Stomach (tissue), 9 donors: ENCODE results near the gene ARHGAP1. TPM values are rescaled to one million over a fixed set of nuclear protein-coding genes. Genes with fewer than 3 reads are reported as not detected.

Experiments
- DNase-seq, 2 donors: peaks; one replicate each; pipeline versions ENCODE4 v3.0.0 to v3.0.0-alpha.2; 2013 to 2019
- H3K27ac ChIP-seq, 5 donors: fragments of 200-600 bp in 4 of 5; sonication (generic) in 4 of 5; one replicate each; pipeline ENCODE4 v1.5.1; 2013 to 2019; ENCODE audit warnings: mild to moderate bottlenecking in 1 of 5, moderate library complexity in 1 of 5
- H3K27me3 ChIP-seq, 3 donors: fragments of 200-600 bp; sonication (generic); one replicate each; pipeline ENCODE4 v1.5.1; 2017 to 2019; ENCODE audit warnings: mixed run types in 1 of 3
- H3K36me3 ChIP-seq, 4 donors: fragments of 200-600 bp; sonication (generic); 1 replicate in 3 of 4; 2 replicates in 1 of 4; pipeline ENCODE4 v1.5.1; 2016 to 2019
- H3K4me1 ChIP-seq, 4 donors: fragments of 200-600 bp; sonication (generic); one replicate each; pipeline ENCODE4 v1.5.1; 2016 to 2019
- H3K4me3 ChIP-seq, 4 donors: fragments of 200-600 bp; sonication (generic) in 3 of 4; one replicate each; pipeline ENCODE4 v1.5.1; 2016 to 2019; ENCODE audit warnings: mild to moderate bottlenecking in 1 of 4
- H3K9me3 ChIP-seq, 4 donors: fragments of 200-600 bp; sonication (generic); one replicate each; pipeline ENCODE4 v1.5.1; 2016 to 2019
- EP300 ChIP-seq: sonication (generic); formaldehyde crosslinking; IDR thresholded peaks from one replicate; pipeline ENCODE4 v1.6.1; 2017; ENCODE audit warnings: antibody characterized with exemption
- POLR2A ChIP-seq, 4 donors: fragments of 450-650 bp; IDR thresholded peaks; one replicate each; pipeline ENCODE4 v1.6.1; 2016; ENCODE audit warnings: antibody characterized with exemption in 4 of 4, control low read depth in 2 of 4, mild to moderate bottlenecking in 1 of 4, moderate library complexity in 1 of 4
- POLR2AphosphoS5 ChIP-seq, 3 donors: sonication (generic); formaldehyde crosslinking; IDR thresholded peaks; one replicate each; pipeline ENCODE4 v1.6.1; 2016; ENCODE audit warnings: antibody characterized with exemption in 3 of 3
- WGBS, 5 donors: extraction: QIAGEN DNeasy Blood & Tissue Kit in 3 of 5; methylation state at CpG; one replicate each; pipeline versions ENCODE4 v1.1.5 to v1.1.7; 2013 to 2018; 5-methylcytosine and 5-hydroxymethylcytosine counted together
- intact Hi-C: fragments of 100-400 bp; cut with DNase I; formaldehyde crosslinking; loops from one replicate; pipeline ENCODE4 v1.15.1; 2023; ENCODE audit warnings: low total_unique reads
- polyA plus RNA-seq, 3 donors: library from polyadenylated mRNA; stranded (reverse); fragments of 200-250 nt; gene quantifications; one replicate each; pipeline ENCODE4 v1.2.3, GENCODE V29; 2013
- total RNA-seq, 5 donors: library from RNA; depleted of rRNA; stranded (reverse); fragments of >200 nt; gene quantifications; one replicate each; pipeline versions ENCODE4 v1.1.0 to v1.2.3, GENCODE V29; 2014 to 2016
- TF ChIP-seq, protein P1 (sequence below), 7 experiments: fragments of 450-650 bp in 4 of 7; fragments of 200-600 bp in 3 of 7; sonication (generic) in 3 of 7; IDR thresholded peaks; one replicate each; pipeline ENCODE4 v1.5.1; 2016 to 2019; ENCODE audit warnings: antibody characterized with exemption in 7 of 7, control low read depth in 2 of 7, mild to moderate bottlenecking in 1 of 7
- donor health status: healthy with polysubstance abuse.
- donor health status: Bipolar disorder and iron deficiency.
- donor health status: healthy.

ARHGAP1 gene
- total and polyA plus RNA-seq, 8 donors: 21.1 to 82.9 (median 31.3) TPM

DNA sequence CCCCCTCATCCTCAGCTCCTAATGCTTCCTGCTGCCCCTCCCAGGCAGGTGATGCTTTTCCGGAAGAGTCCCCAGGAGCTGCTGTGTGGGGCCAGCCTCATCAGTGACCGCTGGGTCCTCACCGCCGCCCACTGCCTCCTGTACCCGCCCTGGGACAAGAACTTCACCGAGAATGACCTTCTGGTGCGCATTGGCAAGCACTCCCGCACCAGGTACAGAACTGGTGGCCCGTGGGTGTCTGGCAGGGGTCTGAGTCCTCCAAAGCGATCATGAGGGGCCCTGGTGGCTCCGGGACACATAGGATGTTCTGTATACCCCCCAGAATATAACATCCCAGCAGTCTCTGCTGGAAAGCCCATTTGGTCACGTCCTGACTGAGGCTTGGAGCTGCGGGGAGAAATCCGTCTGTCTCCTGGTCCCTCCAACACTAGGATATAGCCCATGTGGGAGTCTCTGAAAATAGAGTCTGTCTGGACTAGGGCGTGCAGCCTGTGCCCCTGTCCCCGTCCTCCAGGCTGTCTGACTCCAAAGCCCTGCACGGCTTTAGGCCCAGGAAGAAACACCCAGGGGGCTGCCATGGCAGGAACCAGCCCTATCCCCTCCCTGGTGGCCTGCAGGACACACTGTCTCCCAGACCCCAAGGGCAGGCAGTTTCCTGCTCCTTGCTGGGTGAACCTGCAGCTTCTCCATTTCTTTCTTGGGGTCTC, 27.7 kb upstream of the ARHGAP1 start:
- no peaks in the 10 kb centered on the region for H3K4me1 ChIP-seq
- intact Hi-C loops: no loop called here
- no peaks in the 10 kb centered on the region for H3K9me3 ChIP-seq
- DNase-seq: no peak
- 87 to 95% (median 90%) methylated on average over 15 to 17 of the region's 17 CpGs for WGBS, 5 donors
- H3K4me3 ChIP-seq: no peak overlapping the region
- no peaks in the 10 kb centered on the region for H3K36me3 ChIP-seq
- H3K27ac ChIP-seq: no peak overlapping the region
- TF ChIP-seq EP300: no peak
- TF ChIP-seq POLR2A (IDR thresholded peaks at IDR 0.05): no peak
- TF ChIP-seq, protein P1, sequence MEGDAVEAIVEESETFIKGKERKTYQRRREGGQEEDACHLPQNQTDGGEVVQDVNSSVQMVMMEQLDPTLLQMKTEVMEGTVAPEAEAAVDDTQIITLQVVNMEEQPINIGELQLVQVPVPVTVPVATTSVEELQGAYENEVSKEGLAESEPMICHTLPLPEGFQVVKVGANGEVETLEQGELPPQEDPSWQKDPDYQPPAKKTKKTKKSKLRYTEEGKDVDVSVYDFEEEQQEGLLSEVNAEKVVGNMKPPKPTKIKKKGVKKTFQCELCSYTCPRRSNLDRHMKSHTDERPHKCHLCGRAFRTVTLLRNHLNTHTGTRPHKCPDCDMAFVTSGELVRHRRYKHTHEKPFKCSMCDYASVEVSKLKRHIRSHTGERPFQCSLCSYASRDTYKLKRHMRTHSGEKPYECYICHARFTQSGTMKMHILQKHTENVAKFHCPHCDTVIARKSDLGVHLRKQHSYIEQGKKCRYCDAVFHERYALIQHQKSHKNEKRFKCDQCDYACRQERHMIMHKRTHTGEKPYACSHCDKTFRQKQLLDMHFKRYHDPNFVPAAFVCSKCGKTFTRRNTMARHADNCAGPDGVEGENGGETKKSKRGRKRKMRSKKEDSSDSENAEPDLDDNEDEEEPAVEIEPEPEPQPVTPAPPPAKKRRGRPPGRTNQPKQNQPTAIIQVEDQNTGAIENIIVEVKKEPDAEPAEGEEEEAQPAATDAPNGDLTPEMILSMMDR (IDR thresholded peaks at IDR 0.05): no peak
- TF ChIP-seq POLR2AphosphoS5 (IDR thresholded peaks at IDR 0.05): no peak
- H3K27me3 ChIP-seq: no peaks in the 10 kb centered on the region

DNA sequence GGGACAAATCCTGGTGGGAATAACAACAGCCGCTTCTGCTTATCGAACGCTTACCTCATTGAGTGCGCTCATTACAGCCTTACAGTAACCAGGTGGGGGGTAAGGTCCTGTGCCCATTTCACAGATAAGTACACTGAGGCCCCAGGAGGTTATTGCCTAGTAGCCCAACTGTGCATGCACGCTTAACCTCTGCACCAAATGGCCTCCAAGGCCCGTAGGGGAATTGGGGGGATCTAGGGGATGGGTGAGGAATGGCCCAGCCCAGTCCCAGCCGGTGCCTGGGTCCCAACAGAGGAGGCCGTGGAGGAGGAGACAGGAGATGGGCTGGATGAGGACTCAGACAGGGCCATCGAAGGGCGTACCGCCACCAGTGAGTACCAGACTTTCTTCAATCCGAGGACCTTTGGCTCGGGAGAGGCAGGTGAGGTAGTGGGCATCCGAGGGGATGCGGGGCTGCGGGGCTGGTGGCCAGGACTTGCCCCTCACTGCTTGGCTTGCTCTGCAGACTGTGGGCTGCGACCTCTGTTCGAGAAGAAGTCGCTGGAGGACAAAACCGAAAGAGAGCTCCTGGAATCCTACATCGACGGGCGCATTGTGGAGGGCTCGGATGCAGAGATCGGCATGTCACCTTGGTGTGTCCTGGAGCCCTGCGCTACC, 25.9 kb upstream of the ARHGAP1 start:
- intact Hi-C loops: no loop called here
- no peak overlapping the region for H3K4me3 ChIP-seq
- no peaks in the 10 kb centered on the region for H3K36me3 ChIP-seq
- no peaks in the 10 kb centered on the region for H3K4me1 ChIP-seq
- WGBS, 5 donors: 91 to 97% (median 93%) methylated on average over 22 to 26 of the region's 26 CpGs
- no peaks in the 10 kb centered on the region for H3K27me3 ChIP-seq
- no peaks in the 10 kb centered on the region for H3K9me3 ChIP-seq
- no peak overlapping the region for H3K27ac ChIP-seq
- no peak for DNase-seq
- TF ChIP-seq POLR2A (IDR thresholded peaks at IDR 0.05): no peak
- TF ChIP-seq, protein P1 (IDR thresholded peaks at IDR 0.05): no peak
- TF ChIP-seq EP300: no peak
- TF ChIP-seq POLR2AphosphoS5 (IDR thresholded peaks at IDR 0.05): no peak

DNA sequence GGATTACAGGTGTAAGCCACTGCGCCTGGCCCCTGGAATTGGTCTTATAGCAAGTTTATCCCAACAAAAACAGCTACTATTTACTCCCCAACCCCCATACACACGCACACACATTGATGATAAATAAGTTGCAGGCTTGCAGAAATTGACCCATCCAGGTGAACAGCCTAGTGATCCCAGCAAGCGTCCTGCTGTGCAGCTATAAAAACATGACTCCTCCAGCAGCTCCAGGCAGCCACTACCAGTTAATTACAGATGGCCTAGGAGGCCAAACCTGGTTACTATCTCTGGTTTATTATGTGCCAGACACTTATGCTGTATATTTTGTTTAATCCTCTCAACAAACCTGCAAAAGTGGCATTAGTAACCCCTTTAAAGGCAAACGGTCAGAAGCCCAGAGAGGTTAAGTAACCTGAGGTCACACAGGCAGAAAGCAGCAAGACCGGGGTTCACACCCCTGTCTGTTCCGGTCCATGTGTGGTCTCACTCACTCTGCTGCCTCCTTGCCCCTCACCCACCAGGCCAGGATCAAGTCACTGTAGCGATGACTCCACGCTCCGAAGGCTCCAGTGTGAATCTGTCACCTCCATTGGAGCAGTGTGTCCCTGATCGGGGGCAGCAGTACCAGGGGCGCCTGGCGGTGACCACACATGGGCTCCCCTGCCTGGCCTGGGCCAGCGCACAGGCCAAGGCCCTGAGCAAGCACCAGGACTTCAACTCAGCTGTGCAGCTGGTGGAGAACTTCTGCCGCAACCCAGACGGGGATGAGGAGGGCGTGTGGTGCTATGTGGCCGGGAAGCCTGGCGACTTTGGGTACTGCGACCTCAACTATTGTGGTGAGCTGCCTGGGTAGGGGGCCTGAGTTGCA, 25.2 kb upstream of the ARHGAP1 start:
- TF ChIP-seq POLR2AphosphoS5 (IDR thresholded peaks at IDR 0.05): no peak
- no peak for TF ChIP-seq POLR2A (IDR thresholded peaks at IDR 0.05)
- TF ChIP-seq, protein P1 (IDR thresholded peaks at IDR 0.05): no peak
- no peak for TF ChIP-seq EP300
- no peak overlapping the region for H3K27ac ChIP-seq
- no peaks in the 10 kb centered on the region for H3K27me3 ChIP-seq
- H3K4me1 ChIP-seq: no peaks in the 10 kb centered on the region
- intact Hi-C loops: no loop called here
- H3K4me3 ChIP-seq: no peak overlapping the region
- no peak for DNase-seq
- no peaks in the 10 kb centered on the region for H3K9me3 ChIP-seq
- WGBS, 5 donors: 85 to 91% (median 89%) methylated on average over 16 to 19 of the region's 19 CpGs
- H3K36me3 ChIP-seq: no peaks in the 10 kb centered on the region

DNA sequence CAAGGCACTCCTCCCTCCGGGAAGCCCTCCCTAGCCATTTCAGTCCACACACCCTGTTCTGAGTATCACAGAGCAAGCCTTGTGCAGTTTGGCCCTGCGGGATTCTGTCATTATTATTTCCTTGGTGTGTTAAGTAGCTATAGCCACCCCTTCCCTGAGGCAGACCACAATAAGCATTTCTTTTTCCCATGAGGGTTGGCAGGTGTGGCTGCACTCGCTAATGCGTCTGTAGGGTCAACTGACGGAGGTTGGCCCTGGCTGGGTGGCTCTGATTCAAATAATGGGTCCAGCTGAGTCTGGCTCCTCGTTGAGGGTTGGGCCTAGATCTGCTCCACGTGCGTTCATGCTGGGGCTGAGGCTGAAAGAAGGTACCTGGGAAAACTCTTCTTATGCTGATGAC, 23.7 kb upstream of the ARHGAP1 start:
- Histone ChIP-seq H3K4me1 (peaks cover under 1 to 8% (median 3%) of the 10 kb centered on the region in 4 donors), H3K4me3 (no peak overlapping the region), H3K9me3 (no peaks in the 10 kb centered on the region), H3K36me3 (no peaks in the 10 kb centered on the region), H3K27ac (no peak overlapping the region), H3K27me3 (no peaks in the 10 kb centered on the region)
- TF ChIP-seq, protein P1 (IDR thresholded peaks at IDR 0.05): no peak
- no peak for TF ChIP-seq POLR2AphosphoS5 (IDR thresholded peaks at IDR 0.05)
- no peak for TF ChIP-seq EP300
- no peak for TF ChIP-seq POLR2A (IDR thresholded peaks at IDR 0.05)
- intact Hi-C loops: no loop called here
- WGBS, 5 donors: 46 to 70% (median 49%) methylated on average over 8 of the region's 8 CpGs
- DNase-seq: peak in 1 of 2 donors; percentile 26
